Head of caudate nucleus (tissue), 42 donors: ENCODE data around the gene PCDHGC5.

Source experiments
- DNase-seq, 42 donors: peaks; one replicate each; pipeline versions ENCODE4 v3.0.0 to v3.0.0-alpha.2; 2020 to 2021; ENCODE audit warnings: mixed read lengths in 7 of 42
- intact Hi-C: fragments of 100-400 bp; cut with DNase I; formaldehyde crosslinking; loops from one replicate; pipeline ENCODE4 v1.15.0; 2022

PCDHGC5 gene

GRCh38 chr5:141521244-141521781, 32.4 kb downstream of the PCDHGC5 start:
- intact Hi-C loops = loop anchor here (5.0 to 10.0 kb wide), 2 partner anchors 36 to 97 kb away; partner anchors contain the start of gene PCDHGA11
- peak in 26 of 42 donors; percentile 25 to 86 (median 62) for DNase-seq

- intact Hi-C loops = loop anchor here (5.0 to 10.0 kb wide), 2 partner anchors 35 to 98 kb away; partner anchors contain the start of gene PCDHGA11
- DNase-seq = no peak
Observed at GRCh38 chr5:141522301-141522700, 33.4 kb downstream of the PCDHGC5 start.

- DNase-seq = no peak
- intact Hi-C loops = loop anchor here (5.0 to 10.0 kb wide), 2 partner anchors 33 to 99 kb away; partner anchors contain the start of gene PCDHGA11
Observed at GRCh38 chr5:141523991-141524390, 35.1 kb downstream of the PCDHGC5 start.

GRCh38 chr5:141524604-141525597, 36.0 kb downstream of the PCDHGC5 start:
- peak; percentile 58 to 94 (median 83) for DNase-seq
- intact Hi-C loops = loop anchor here (5.0 to 10.0 kb wide), 2 partner anchors 32 to 100 kb away; partner anchors contain the start of gene PCDHGA11

GRCh38 chr5:141525653-141526052, 36.8 kb downstream of the PCDHGC5 start:
- intact Hi-C loops = loop anchor here (10.0 kb wide), 1 partner anchor 101 kb away; the partner anchor contains the start of gene PCDHGA11

GRCh38 chr5:141527426-141527825, 38.5 kb downstream of the PCDHGC5 start:
- no peak for DNase-seq
- intact Hi-C loops = loop anchor here (10.0 kb wide), 1 partner anchor 103 kb away; the partner anchor contains the start of gene PCDHGA11

More at GRCh38 chr5:141525653-141526052, 36.8 kb downstream of the PCDHGC5 start:
- no peak for DNase-seq

- intact Hi-C loops = loop anchor here (10.0 kb wide), 1 partner anchor 104 kb away; the partner anchor contains the start of gene PCDHGA11
- DNase-seq = peak in 1 of 42 donors; percentile 21
Observed at GRCh38 chr5:141528291-141528984, 39.6 kb downstream of the PCDHGC5 start.

GRCh38 chr5:141529002-141529401, 40.1 kb downstream of the PCDHGC5 start:
- intact Hi-C loops = loop anchor here (10.0 kb wide), 1 partner anchor 104 kb away; the partner anchor contains the start of gene PCDHGA11
- DNase-seq = no peak

GRCh38 chr5:141529873-141530272, 41.0 kb downstream of the PCDHGC5 start:
- no peak for DNase-seq
- intact Hi-C loops = loop anchor here (10.0 kb wide), 1 partner anchor 105 kb away; the partner anchor contains the start of gene PCDHGA11

GRCh38 chr5:141532726-141533125, 43.8 kb downstream of the PCDHGC5 start:
- intact Hi-C loops = no loop called here
- no peak for DNase-seq

- intact Hi-C loops = no loop called here
- DNase-seq = no peak
Observed at GRCh38 chr5:141533897-141534296, 45.0 kb downstream of the PCDHGC5 start.

- no peak for DNase-seq
- intact Hi-C loops = no loop called here
Observed at GRCh38 chr5:141534492-141535213, 45.8 kb downstream of the PCDHGC5 start.
